ENCODE measurements around the gene PALM. TPM values are rescaled to one million over a fixed set of nuclear protein-coding genes. Genes with fewer than 3 reads are reported as not detected.
A peak's percentile ranks its signal among the peaks of the same experiment; 100 is the strongest.
"Not testable (repeated sequence)": the region's sequence is repeated elsewhere in the genome, so short reads cannot be mapped to it uniquely, and the experiment has no call there.

PALM gene
- total and polyA plus RNA-seq, 2 donors, result 2.2 to 11.7 TPM

GRCh38 chr19:664913-665443 is 43.8 kb upstream of the PALM start:
- H3K27me3 ChIP-seq (ENCODE audit: control insufficient read depth in 2 of 2, insufficient read depth in 1 of 2, low read length in 1 of 2), result peaks cover 0 to 9% of the 10 kb centered on the region in 2 donors
- H3K4me1 ChIP-seq (ENCODE audit: control insufficient read depth in 2 of 2, insufficient read depth in 2 of 2, low read length in 2 of 2), result peaks cover 24 to 34% of the 10 kb centered on the region in 2 donors
- no peak overlapping the region for H3K4me3 ChIP-seq (ENCODE audit: low read length in 2 of 2)
- peaks cover 0 to 2% of the 10 kb centered on the region in 2 donors for H3K36me3 ChIP-seq (ENCODE audit: control insufficient read depth in 2 of 2, insufficient read depth in 2 of 2, low read length in 1 of 2)
- peaks cover 0 to 27% of the 10 kb centered on the region in 2 donors for H3K9me3 ChIP-seq (ENCODE audit: control insufficient read depth in 2 of 2, insufficient read depth in 1 of 2, low read length in 1 of 2)
- DNase-seq (ENCODE audit: low read depth in 6 of 9, low spot score in 9 of 9), result peak in 6 of 9 donors; percentile 49 to 83 (median 70)
- WGBS, result 18% methylated on average over 24 of the region's 24 CpGs
- no peak overlapping the region for H3K27ac ChIP-seq (ENCODE audit: low read depth in 1 of 2, low read length in 1 of 2)

DNA sequence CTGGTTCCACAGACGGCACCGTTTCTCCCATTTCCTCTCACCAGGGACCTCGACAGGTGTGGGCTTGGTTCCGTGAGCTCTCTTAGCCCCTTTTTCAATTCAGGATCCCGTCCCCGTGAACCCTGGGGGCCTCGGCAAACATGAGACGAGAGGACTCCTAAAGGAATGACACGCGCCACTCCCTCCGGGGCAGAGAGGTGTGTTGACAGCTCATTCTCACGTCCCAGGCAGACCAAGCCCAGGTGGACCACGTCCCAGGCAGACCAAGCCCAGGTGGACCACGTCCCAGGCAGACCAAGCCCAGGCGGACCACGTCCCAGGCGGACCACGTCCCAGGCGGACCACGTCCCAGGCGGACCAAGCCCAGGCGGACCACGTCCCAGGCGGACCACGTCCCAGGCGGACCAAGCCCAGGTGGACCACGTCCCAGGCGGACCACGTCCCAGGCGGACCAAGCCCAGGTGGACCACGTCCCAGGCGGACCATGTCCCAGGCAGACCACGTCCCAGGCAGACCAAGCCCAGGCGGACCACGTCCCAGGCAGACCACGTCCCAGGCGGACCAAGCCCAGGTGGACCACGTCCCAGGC is 41.7 kb upstream of the PALM start:
- not testable (repeated sequence) for H3K36me3 ChIP-seq (ENCODE audit: control insufficient read depth in 2 of 2, insufficient read depth in 2 of 2, low read length in 1 of 2); H3K4me3 ChIP-seq (ENCODE audit: low read length in 2 of 2); H3K27ac ChIP-seq (ENCODE audit: low read depth in 1 of 2, low read length in 1 of 2); DNase-seq (ENCODE audit: low read depth in 6 of 9, low spot score in 9 of 9)
- Histone ChIP-seq H3K4me1 (ENCODE audit: control insufficient read depth in 2 of 2, insufficient read depth in 2 of 2, low read length in 2 of 2) (peaks cover 8 to 14% of the 10 kb centered on the region in 2 donors), H3K9me3 (ENCODE audit: control insufficient read depth in 2 of 2, insufficient read depth in 1 of 2, low read length in 1 of 2) (peaks cover 0 to 27% of the 10 kb centered on the region in 2 donors), H3K27me3 (ENCODE audit: control insufficient read depth in 2 of 2, insufficient read depth in 1 of 2, low read length in 1 of 2) (peaks cover 0 to 19% of the 10 kb centered on the region in 2 donors)
- 93% methylated on average over 38 of the region's 38 CpGs for WGBS

GRCh38 chr19:668675-669434 is 39.9 kb upstream of the PALM start:
- Histone ChIP-seq H3K27me3 (ENCODE audit: control insufficient read depth in 2 of 2, insufficient read depth in 1 of 2, low read length in 1 of 2) (peaks cover 0 to 28% of the 10 kb centered on the region in 2 donors), H3K9me3 (ENCODE audit: control insufficient read depth in 2 of 2, insufficient read depth in 1 of 2, low read length in 1 of 2) (peaks cover 0 to 24% of the 10 kb centered on the region in 2 donors)
- not testable (repeated sequence) for DNase-seq (ENCODE audit: low read depth in 6 of 9, low spot score in 9 of 9); H3K4me3 ChIP-seq (ENCODE audit: low read length in 2 of 2); H3K4me1 ChIP-seq (ENCODE audit: control insufficient read depth in 2 of 2, insufficient read depth in 2 of 2, low read length in 2 of 2); H3K36me3 ChIP-seq (ENCODE audit: control insufficient read depth in 2 of 2, insufficient read depth in 2 of 2, low read length in 1 of 2); H3K27ac ChIP-seq (ENCODE audit: low read depth in 1 of 2, low read length in 1 of 2)
- 35% methylated on average over 12 of the region's 12 CpGs for WGBS

- Histone ChIP-seq H3K27ac (ENCODE audit: low read depth in 1 of 2, low read length in 1 of 2) (no peak overlapping the region), H3K9me3 (ENCODE audit: control insufficient read depth in 2 of 2, insufficient read depth in 1 of 2, low read length in 1 of 2) (peaks cover 0 to 16% of the 10 kb centered on the region in 2 donors), H3K4me3 (ENCODE audit: low read length in 2 of 2) (no peak overlapping the region), H3K27me3 (ENCODE audit: control insufficient read depth in 2 of 2, insufficient read depth in 1 of 2, low read length in 1 of 2) (peaks cover 10 to 46% of the 10 kb centered on the region in 2 donors), H3K36me3 (ENCODE audit: control insufficient read depth in 2 of 2, insufficient read depth in 2 of 2, low read length in 1 of 2) (no peaks in the 10 kb centered on the region), H3K4me1 (ENCODE audit: control insufficient read depth in 2 of 2, insufficient read depth in 2 of 2, low read length in 2 of 2) (no peaks in the 10 kb centered on the region)
- DNase-seq (ENCODE audit: low read depth in 6 of 9, low spot score in 9 of 9), result no peak
- WGBS, result 84% methylated on average over 9 of the region's 9 CpGs
Measured at GRCh38 chr19:670609-671075, 38.1 kb upstream of the PALM start.

GRCh38 chr19:674282-675151 is 34.2 kb upstream of the PALM start:
- Histone ChIP-seq H3K4me1 (ENCODE audit: control insufficient read depth in 2 of 2, insufficient read depth in 2 of 2, low read length in 2 of 2) (peaks cover 2 to 7% of the 10 kb centered on the region in 2 donors), H3K4me3 (ENCODE audit: low read length in 2 of 2) (no peak overlapping the region), H3K27me3 (ENCODE audit: control insufficient read depth in 2 of 2, insufficient read depth in 1 of 2, low read length in 1 of 2) (peaks cover 34 to 78% of the 10 kb centered on the region in 2 donors), H3K36me3 (ENCODE audit: control insufficient read depth in 2 of 2, insufficient read depth in 2 of 2, low read length in 1 of 2) (no peaks in the 10 kb centered on the region), H3K27ac (ENCODE audit: low read depth in 1 of 2, low read length in 1 of 2) (no peak overlapping the region), H3K9me3 (ENCODE audit: control insufficient read depth in 2 of 2, insufficient read depth in 1 of 2, low read length in 1 of 2) (no peaks in the 10 kb centered on the region)
- DNase-seq (ENCODE audit: low read depth in 6 of 9, low spot score in 9 of 9), result no peak
- 86% methylated on average over 38 of the region's 38 CpGs for WGBS

DNA sequence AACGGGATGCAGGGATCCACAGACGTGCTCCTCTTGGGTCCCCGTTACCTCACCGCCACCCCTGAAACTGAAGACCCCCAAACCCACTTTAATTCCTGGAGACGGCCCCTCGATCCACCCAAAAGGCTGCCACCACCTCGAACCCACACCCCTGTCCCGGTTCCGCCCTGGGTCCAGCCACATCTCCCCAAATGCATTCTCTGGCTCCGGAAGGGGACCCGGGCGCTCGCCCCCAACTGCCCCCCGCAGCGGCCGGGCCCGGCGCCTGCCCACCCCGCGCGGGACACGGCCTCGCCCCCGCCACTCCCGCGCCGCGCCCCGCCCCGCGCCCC is 32.8 kb upstream of the PALM start:
- H3K36me3 ChIP-seq (ENCODE audit: control insufficient read depth in 2 of 2, insufficient read depth in 2 of 2, low read length in 1 of 2), result no peaks in the 10 kb centered on the region
- H3K4me1 ChIP-seq (ENCODE audit: control insufficient read depth in 2 of 2, insufficient read depth in 2 of 2, low read length in 2 of 2), result peaks cover 5 to 14% of the 10 kb centered on the region in 2 donors
- WGBS, result 12% methylated on average over 31 of the region's 31 CpGs
- H3K27ac ChIP-seq (ENCODE audit: low read depth in 1 of 2, low read length in 1 of 2), result no peak overlapping the region
- no peaks in the 10 kb centered on the region for H3K9me3 ChIP-seq (ENCODE audit: control insufficient read depth in 2 of 2, insufficient read depth in 1 of 2, low read length in 1 of 2)
- DNase-seq (ENCODE audit: low read depth in 6 of 9, low spot score in 9 of 9), result no peak
- no peak overlapping the region for H3K4me3 ChIP-seq (ENCODE audit: low read length in 2 of 2)
- peaks cover 34 to 71% of the 10 kb centered on the region in 2 donors for H3K27me3 ChIP-seq (ENCODE audit: control insufficient read depth in 2 of 2, insufficient read depth in 1 of 2, low read length in 1 of 2)

- no peak for DNase-seq (ENCODE audit: low read depth in 6 of 9, low spot score in 9 of 9)
- WGBS, result 17% methylated on average over 63 of the region's 63 CpGs
- H3K27me3 ChIP-seq (ENCODE audit: control insufficient read depth in 2 of 2, insufficient read depth in 1 of 2, low read length in 1 of 2), result peaks cover 34 to 70% of the 10 kb centered on the region in 2 donors
- H3K4me1 ChIP-seq (ENCODE audit: control insufficient read depth in 2 of 2, insufficient read depth in 2 of 2, low read length in 2 of 2), result peaks cover 5 to 18% of the 10 kb centered on the region in 2 donors
- no peak within 1 kb of the TSS for H3K27ac ChIP-seq (ENCODE audit: low read depth in 1 of 2, low read length in 1 of 2)
- no peak within 1 kb of the TSS for H3K4me3 ChIP-seq (ENCODE audit: low read length in 2 of 2)
- H3K36me3 ChIP-seq (ENCODE audit: control insufficient read depth in 2 of 2, insufficient read depth in 2 of 2, low read length in 1 of 2), result no peaks in the 10 kb centered on the region
- H3K9me3 ChIP-seq (ENCODE audit: control insufficient read depth in 2 of 2, insufficient read depth in 1 of 2, low read length in 1 of 2), result peaks cover 0 to under 1% of the 10 kb centered on the region in 2 donors
Measured at GRCh38 chr19:676339-677105, 32.2 kb upstream of the PALM start, which contains the start of gene FSTL3. Gene FSTL3 (plus strand): TSS chr19:676392. CDS start chr19:676424, 32 bp downstream.

DNA sequence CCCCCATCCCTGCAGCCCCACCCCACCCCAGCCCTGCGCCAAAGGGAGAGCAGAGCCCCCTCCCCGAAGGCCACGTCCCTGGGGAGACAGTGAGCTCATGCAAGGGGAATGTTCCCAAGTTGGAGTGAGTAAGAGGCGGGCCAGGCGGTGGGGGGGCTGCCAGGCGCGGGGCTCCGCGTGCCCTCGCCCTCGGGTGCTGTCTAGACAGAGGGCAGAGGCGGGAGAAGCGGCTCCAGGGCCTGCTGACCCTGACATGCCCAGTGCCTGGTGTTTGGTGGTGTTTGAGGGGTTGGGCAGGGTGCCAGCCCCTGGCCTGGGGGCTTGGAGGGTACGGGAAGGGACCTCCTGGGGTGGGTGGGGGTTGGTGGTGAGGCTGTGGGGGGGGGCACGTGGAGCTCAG is 31.5 kb upstream of the PALM start:
- H3K27ac ChIP-seq (ENCODE audit: low read depth in 1 of 2, low read length in 1 of 2), result no peak overlapping the region
- 39% methylated on average over 15 of the region's 15 CpGs for WGBS
- H3K4me3 ChIP-seq (ENCODE audit: low read length in 2 of 2), result no peak overlapping the region
- H3K27me3 ChIP-seq (ENCODE audit: control insufficient read depth in 2 of 2, insufficient read depth in 1 of 2, low read length in 1 of 2), result peaks cover 34 to 67% of the 10 kb centered on the region in 2 donors
- H3K4me1 ChIP-seq (ENCODE audit: control insufficient read depth in 2 of 2, insufficient read depth in 2 of 2, low read length in 2 of 2), result peaks cover 5 to 20% of the 10 kb centered on the region in 2 donors
- peaks cover 0 to 3% of the 10 kb centered on the region in 2 donors for H3K9me3 ChIP-seq (ENCODE audit: control insufficient read depth in 2 of 2, insufficient read depth in 1 of 2, low read length in 1 of 2)
- H3K36me3 ChIP-seq (ENCODE audit: control insufficient read depth in 2 of 2, insufficient read depth in 2 of 2, low read length in 1 of 2), result no peaks in the 10 kb centered on the region
- DNase-seq (ENCODE audit: low read depth in 6 of 9, low spot score in 9 of 9), result no peak
